Lower leg skin (tissue), 4 donors: Measurements from ENCODE around the gene ATRN. TPM values are rescaled to one million over a fixed set of nuclear protein-coding genes. Genes with fewer than 3 reads are reported as not detected.
"Not testable (repeated sequence)": the region's sequence is repeated elsewhere in the genome, so short reads cannot be mapped to it uniquely, and the experiment has no call there.

Experiments
- DNase-seq, 2 donors: peaks; one replicate each; pipeline ENCODE4 v3.0.0-alpha.2; 2019; ENCODE audit warnings: low spot score in 2 of 2
- H3K4me3 ChIP-seq: fragments of 200-600 bp; sonication (generic); 2 replicates; pipeline ENCODE4 v1.5.1; 2017; ENCODE audit warnings: mild to moderate bottlenecking, low read depth; ENCODE audit not compliant: poor library complexity, severe bottlenecking
- CTCF ChIP-seq, 3 donors: fragments of 450-650 bp; IDR thresholded peaks; one replicate each; pipeline ENCODE4 v1.5.1; 2016; ENCODE audit warnings: antibody characterized with exemption in 3 of 3, mild to moderate bottlenecking in 3 of 3, moderate library complexity in 2 of 3
- POLR2A ChIP-seq, 2 donors: fragments of 450-650 bp; IDR thresholded peaks; one replicate each; pipeline ENCODE4 v1.6.1; 2016 to 2017; ENCODE audit warnings: antibody characterized with exemption in 2 of 2, mild to moderate bottlenecking in 1 of 2, moderate library complexity in 1 of 2
- WGBS, 2 donors: methylation state at CpG; one replicate each; pipeline ENCODE4 v1.1.5; 2018; 5-methylcytosine and 5-hydroxymethylcytosine counted together
- intact Hi-C: fragments of 100-400 bp; cut with DNase I; formaldehyde crosslinking; loops from one replicate; pipeline ENCODE4 v1.15.0; 2023; ENCODE audit warnings: low total_unique reads
- total RNA-seq, 4 donors: library from RNA; depleted of rRNA; stranded (reverse); fragments of >200 nt; gene quantifications; one replicate each; pipeline ENCODE4 v1.1.0, GENCODE V29; 2016

Gene ATRN
- total RNA-seq, 4 donors from 2014 or later = 18.2 to 34.6 (median 28.4) TPM

- DNase-seq = no peak
- 65 to 68% methylated on average over 3 of the region's 3 CpGs for WGBS, 2 donors
- TF ChIP-seq POLR2A (IDR thresholded peaks at IDR 0.05) = no peak
- TF ChIP-seq CTCF (IDR thresholded peaks at IDR 0.05) = no peak
- H3K4me3 ChIP-seq = no peak overlapping the region
- intact Hi-C loops = no loop called here
Observed at GRCh38 chr20:3472105-3472504, 1.3 kb downstream of the ATRN start.

- no peak for DNase-seq
- 94 to 95% methylated on average over 6 of the region's 6 CpGs for whole genome bisulfite sequencing, 2 donors
- TF ChIP-seq POLR2A (IDR thresholded peaks at IDR 0.05) (no peak), CTCF (IDR thresholded peaks at IDR 0.05) (no peak)
- no peak overlapping the region for H3K4me3 ChIP-seq
- intact Hi-C loops = no loop called here
Observed at GRCh38 chr20:3473324-3473723, 2.5 kb downstream of the ATRN start.

GRCh38 chr20:3473944-3474343 lies 3.1 kb downstream of the ATRN start:
- DNase-seq = no peak
- intact Hi-C loops = no loop called here
- H3K4me3 ChIP-seq = no peak overlapping the region
- 87% methylated on average over 1 of the region's 1 CpG for WGBS, 2 donors
- TF ChIP-seq CTCF (IDR thresholded peaks at IDR 0.05) = no peak
- no peak for TF ChIP-seq POLR2A (IDR thresholded peaks at IDR 0.05)

- WGBS, 2 donors = 100% methylated on average over 1 of the region's 1 CpG
- intact Hi-C loops, DNase-seq, H3K4me3 ChIP-seq: not testable (repeated sequence)
Observed at GRCh38 chr20:3477003-3477860, 6.4 kb downstream of the ATRN start.

- intact Hi-C loops = no loop called here
Observed at GRCh38 chr20:3477861-3478544, 7.2 kb downstream of the ATRN start.

More at GRCh38 chr20:3477861-3478544, 7.2 kb downstream of the ATRN start:
- WGBS, 2 donors = 90 to 91% methylated on average over 5 of the region's 5 CpGs
- no peak for TF ChIP-seq CTCF (IDR thresholded peaks at IDR 0.05)
- TF ChIP-seq POLR2A (IDR thresholded peaks at IDR 0.05) = no peak
- no peak overlapping the region for H3K4me3 ChIP-seq
- no peak for DNase-seq
